H1 (cell line): ENCODE data around the gene ENPP1. TPM values are rescaled to one million over a fixed set of nuclear protein-coding genes. Genes with fewer than 3 reads are reported as not detected.
A peak's percentile ranks its signal among the peaks of the same experiment; 100 is the strongest.
"Not testable (repeated sequence)": the region's sequence is repeated elsewhere in the genome, so short reads cannot be mapped to it uniquely, and the experiment has no call there.

ENCODE experiments used
- CTCF ChIA-PET: fragments of 300-600 bp; sonication (Branson Sonifier 250); formaldehyde crosslinking; loops from one replicate; lab custom pipeline; 2021; ENCODE audit not compliant: partially characterized antibody; lab: Charles Lee
- POLR2A ChIA-PET: fragments of 300-600 bp; sonication (Branson Sonifier 250); formaldehyde crosslinking; loops from one replicate; lab custom pipeline; 2021; ENCODE audit warnings: inconsistent platforms; ENCODE audit not compliant: partially characterized antibody; lab: Charles Lee
- DNase-seq, 2 experiments: peaks; one replicate each; pipeline versions ENCODE4 v3.0.0 to v3.0.0-alpha.2; 2010 to 2022; ENCODE audit warnings: low spot score in 2 of 2, low read depth in 1 of 2, mixed read lengths in 1 of 2
- FAIRE-seq: peaks from 2 replicates; lab custom pipeline; 2011; peaks lifted over from hg19 to GRCh38; lab: Jason Lieb, UNC
- H2AFZ ChIP-seq: 2 replicates; pipeline ENCODE4 v1.8.1; 2012; ENCODE audit warnings: low read length, inconsistent platforms
- H2AK5ac ChIP-seq: 2 replicates; pipeline ENCODE4 v1.6.1; 2013; ENCODE audit warnings: low read depth, low read length
- H2BK120ac ChIP-seq: replicated peaks from 2 replicates; pipeline ENCODE3; 2013; ENCODE audit warnings: low read depth, low read length, inconsistent platforms
- H2BK12ac ChIP-seq: 2 replicates; pipeline ENCODE4 v1.6.1; 2013; ENCODE audit warnings: low read depth, low read length
- H2BK15ac ChIP-seq: 2 replicates; pipeline ENCODE4 v1.6.1; 2013; ENCODE audit warnings: low read length
- H2BK20ac ChIP-seq: 2 replicates; pipeline ENCODE4 v1.6.1; 2013; ENCODE audit warnings: low read length
- H2BK5ac ChIP-seq: 2 replicates; pipeline ENCODE4 v1.6.1; 2013; ENCODE audit warnings: low read depth, low read length
- H3K14ac ChIP-seq: 2 replicates; pipeline ENCODE4 v1.6.1; 2013; ENCODE audit warnings: inconsistent platforms; ENCODE audit not compliant: insufficient read length
- H3K18ac ChIP-seq: 2 replicates; pipeline ENCODE4 v1.6.1; 2013; ENCODE audit warnings: low read length; ENCODE audit errors: extremely low read depth
- H3K23ac ChIP-seq: 2 replicates; pipeline ENCODE4 v1.6.1; 2013; ENCODE audit warnings: inconsistent platforms; ENCODE audit not compliant: insufficient read length
- H3K23me2 ChIP-seq: 2 replicates; pipeline ENCODE4 v1.6.1; 2013; ENCODE audit warnings: low read depth, low read length
- H3K27ac ChIP-seq: 2 replicates; pipeline ENCODE4 v1.6.1; 2011; ENCODE audit warnings: low read depth, low read length, inconsistent platforms
- H3K27me3 ChIP-seq, 4 experiments: replicated peaks in 1 of 4; 1 replicate in 1 of 4; 2 replicates in 3 of 4; pipeline versions ENCODE4 v1.6.1 to v1.8.1; 2011 to 2013; ENCODE audit warnings: low read length in 3 of 4, mild to moderate bottlenecking in 3 of 4, inconsistent platforms in 2 of 4, mixed read lengths in 2 of 4, moderate library complexity in 1 of 4; ENCODE audit not compliant: control insufficient read depth in 3 of 4, insufficient read depth in 3 of 4; ENCODE audit errors: extremely low read depth in 1 of 4
- H3K36me3 ChIP-seq, 4 experiments: 2 replicates each; pipeline versions ENCODE4 v1.6.1 to v1.8.1; 2011 to 2013; ENCODE audit warnings: mild to moderate bottlenecking in 4 of 4, low read length in 3 of 4, moderate library complexity in 2 of 4, control low read depth in 1 of 4, inconsistent platforms in 1 of 4; ENCODE audit not compliant: insufficient read depth in 4 of 4, control insufficient read depth in 2 of 4
- H3K4ac ChIP-seq: replicated peaks from 2 replicates; pipeline ENCODE3; 2013; ENCODE audit warnings: low read length, low read depth, mixed read lengths, inconsistent platforms; ENCODE audit not compliant: insufficient read length
- H3K4me1 ChIP-seq, 4 experiments: replicated peaks in 1 of 4; 1 replicate in 1 of 4; 2 replicates in 3 of 4; pipeline versions ENCODE4 v1.6.1 to v1.8.1; 2011 to 2013; ENCODE audit warnings: low read length in 3 of 4, inconsistent platforms in 2 of 4, mixed read lengths in 1 of 4; ENCODE audit not compliant: insufficient read depth in 4 of 4, control insufficient read depth in 3 of 4
- H3K4me2 ChIP-seq, 2 experiments: 2 replicates each; pipeline versions ENCODE4 v1.6.1 to v1.8.1; 2011 to 2013; ENCODE audit warnings: low read depth in 2 of 2, low read length in 2 of 2, control low read depth in 1 of 2, inconsistent platforms in 1 of 2, mild to moderate bottlenecking in 1 of 2; ENCODE audit not compliant: insufficient read depth in 1 of 2
- H3K4me3 ChIP-seq, 4 experiments: fragments of 200-600, 300-600 bp in 1 of 4; sonication (generic), shearing (Covaris generic), sonication (Bioruptor Twin) in 1 of 4; 2 replicates each; pipeline versions ENCODE4 v1.5.1 to v1.8.1; 2011 to 2016; ENCODE audit warnings: low read length in 4 of 4, low read depth in 3 of 4, control low read depth in 2 of 4, inconsistent platforms in 2 of 4, mild to moderate bottlenecking in 2 of 4, mixed read lengths in 1 of 4, moderate library complexity in 1 of 4; ENCODE audit not compliant: insufficient read depth in 2 of 4; ENCODE audit errors: extremely low read depth in 1 of 4
- H3K56ac ChIP-seq: replicated peaks from 2 replicates; pipeline ENCODE3; 2013; ENCODE audit warnings: low read depth, mild to moderate bottlenecking, mixed read lengths, low read length, inconsistent platforms; ENCODE audit not compliant: insufficient read length
- H3K79me1 ChIP-seq: 2 replicates; pipeline ENCODE4 v1.6.1; 2013; ENCODE audit warnings: low read depth, low read length, control low read depth
- H3K79me2 ChIP-seq, 2 experiments: 2 replicates each; pipeline versions ENCODE4 v1.6.1 to v1.8.1; 2012 to 2013; ENCODE audit warnings: low read length in 2 of 2, mild to moderate bottlenecking in 2 of 2, inconsistent platforms in 1 of 2; ENCODE audit not compliant: insufficient read depth in 2 of 2, control insufficient read depth in 1 of 2
- H3K9ac ChIP-seq, 4 experiments: replicated peaks in 1 of 4; 1 replicate in 1 of 4; 2 replicates in 3 of 4; pipeline versions ENCODE4 v1.6.1 to v1.8.1; 2011 to 2013; ENCODE audit warnings: low read depth in 3 of 4, low read length in 3 of 4, control low read depth in 2 of 4, mild to moderate bottlenecking in 2 of 4, moderate library complexity in 2 of 4, inconsistent platforms in 1 of 4; ENCODE audit errors: extremely low read depth in 1 of 4
- H3K9me3 ChIP-seq, 2 experiments: 2 replicates each; pipeline versions ENCODE4 v1.6.1 to v1.8.1; 2012 to 2013; ENCODE audit warnings: mild to moderate bottlenecking in 2 of 2, moderate library complexity in 2 of 2, control low read depth in 1 of 2, inconsistent platforms in 1 of 2, low read depth in 1 of 2, low read length in 1 of 2, mixed read lengths in 1 of 2; ENCODE audit not compliant: insufficient read depth in 2 of 2
- H4K20me1 ChIP-seq, 2 experiments: replicated peaks in 1 of 2; 2 replicates each; pipeline versions ENCODE3 to v1.8.1; 2011 to 2013; ENCODE audit warnings: inconsistent platforms in 2 of 2, low read length in 2 of 2, mild to moderate bottlenecking in 1 of 2; ENCODE audit not compliant: insufficient read depth in 2 of 2, control insufficient read depth in 1 of 2
- H4K5ac ChIP-seq: 2 replicates; pipeline ENCODE4 v1.6.1; 2013; ENCODE audit warnings: low read length, low read depth, mixed read lengths, inconsistent platforms; ENCODE audit not compliant: insufficient read length
- H4K8ac ChIP-seq: 2 replicates; pipeline ENCODE4 v1.8.0; 2013; ENCODE audit warnings: mild to moderate bottlenecking, moderate library complexity, low read length, inconsistent platforms; ENCODE audit not compliant: insufficient read depth; ENCODE audit errors: extremely low read depth
- H4K91ac ChIP-seq: replicated peaks from 2 replicates; pipeline ENCODE3; 2013; ENCODE audit warnings: low read length, mixed read lengths, inconsistent platforms; ENCODE audit not compliant: insufficient read length
- WGBS, 2 experiments: shearing (Covaris generic) in 1 of 2; methylation state at CpG; one replicate each; pipeline versions ENCODE4 v1.1.6 to v1.1.7; 2013 to 2015; ENCODE audit warnings: low lambda C conversion rate in 2 of 2, mixed read lengths in 2 of 2, inconsistent platforms in 1 of 2, low coverage in 1 of 2, missing lambda C conversion rate in 1 of 2; ENCODE audit not compliant: insufficient replicate concordance in 2 of 2, insufficient coverage in 1 of 2, insufficient read length in 1 of 2; ENCODE audit errors: extremely low coverage in 1 of 2, missing lambda C conversion rate in 1 of 2; 5-methylcytosine and 5-hydroxymethylcytosine counted together
- polyA plus RNA-seq, 7 experiments: library from polyadenylated mRNA; depleted of rRNA in 3 of 7; stranded (reverse) in 5 of 7; unstranded in 2 of 7; fragments of >200 nt in 5 of 7; fragments of 200-250 nt in 2 of 7; gene quantifications; 1 replicate in 5 of 7; 2 replicates in 1 of 7; 4 replicates in 1 of 7; pipeline versions ENCODE4 v1.2.1 to v1.2.3, GENCODE V29; 2011 to 2013; ENCODE audit warnings: missing spikeins in 2 of 7, mixed read lengths in 2 of 7
- total RNA-seq: library from RNA; stranded (reverse); fragmentation: NEBNext Ultra II Directional; extraction: Animal tissue kit (Norgen Biotek cat#: 25700); gene quantifications from 2 replicates; pipeline ENCODE4 v1.2.1, GENCODE V29; 2021

The ENPP1 gene
- total and polyA plus RNA-seq, 2 of the 8 experiments (the other 6 are each of a cell fraction or from before 2014, with no cell fraction given) = 10.1 to 39.1 TPM

DNA sequence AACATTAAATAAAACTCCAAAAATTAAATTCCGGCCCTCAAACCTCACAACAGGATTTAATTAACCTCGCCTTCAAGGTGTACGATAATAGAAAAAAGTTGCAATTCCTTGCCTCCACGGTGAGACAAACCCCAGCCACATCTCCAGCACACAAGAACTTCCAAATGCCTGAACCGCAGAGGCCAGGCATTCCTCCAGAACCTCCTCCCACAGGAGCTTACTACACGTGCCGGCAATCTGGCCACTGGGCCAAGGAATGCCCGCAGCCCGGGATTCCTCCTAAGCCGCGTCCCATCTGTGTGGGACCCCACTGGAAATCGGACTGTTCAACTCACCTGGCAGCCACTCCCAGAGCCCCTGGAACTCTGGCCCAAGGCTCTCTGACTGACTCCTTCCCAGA lies 95.9 kb downstream of the ENPP1 start:
- H4K5ac ChIP-seq, H3K56ac ChIP-seq, H3K9ac ChIP-seq, H3K23ac ChIP-seq, H4K8ac ChIP-seq, H4K91ac ChIP-seq, H3K14ac ChIP-seq, H4K20me1 ChIP-seq, H2AFZ ChIP-seq, H3K79me1 ChIP-seq, H3K27me3 ChIP-seq, H2BK15ac ChIP-seq, H3K18ac ChIP-seq, H2BK5ac ChIP-seq, H2BK120ac ChIP-seq, H3K23me2 ChIP-seq, H2BK20ac ChIP-seq, H3K27ac ChIP-seq, H3K4ac ChIP-seq, H2AK5ac ChIP-seq, H2BK12ac ChIP-seq, FAIRE-seq, DNase-seq: not testable (repeated sequence)
- WGBS, 2 experiments = 10% methylated on average over 9 of the region's 12 CpGs; no CpG with 5 or more reads in 1 of the 2 experiments
- Histone ChIP-seq H3K4me3 (peak overlapping the region; percentile 15 to 64 (median 42)), H3K36me3 (peaks cover 2 to 27% (median 17%) of the 10 kb centered on the region in 4 experiments; a peak in 6 of 8 replicates), H3K79me2 (peaks cover 0 to 45% of the 10 kb centered on the region in 2 experiments; a peak in 2 of 4 replicates), H3K4me1 (peaks cover 2 to 12% (median 7%) of the 10 kb centered on the region in 4 experiments; a peak in 5 of 7 replicates), H3K9me3 (peaks cover 4 to 11% of the 10 kb centered on the region in 2 experiments), H3K4me2 (peak overlapping the region; percentile 53 to 68)
- ChIA-PET CTCF (interaction anchor here (0.9 kb wide), 1 partner anchor 209 kb away, joined by 3 read pairs; no protein-coding TSS in a partner anchor), POLR2A (interaction anchor here (0.5 to 1.4 kb wide), 6 partner anchors 9 to 228 kb away, joined by 3 to 5 read pairs (median 3); partner anchors contain the start of gene CCN2)
